K562 (cell line): ENCODE data around the gene SYDE1. TPM values are rescaled to one million over a fixed set of nuclear protein-coding genes. Genes with fewer than 3 reads are reported as not detected.

ENCODE experiments used
- ATAC-seq: fragments of 200-7000 bp; cut with Tn5 transposase; 3 replicates; pipeline ENCODE4 v1.9.1; 2020; ENCODE audit warnings: moderate library complexity
- BruUV-seq: library from RNA; stranded (reverse); fragments of 400-500 nt; replicated peaks from 2 replicates; lab custom pipeline; 2021; lab: Mats Ljungman, UMichigan
- CTCF ChIA-PET: fragments of 300-600 bp; formaldehyde crosslinking; extraction: SDS; loops from one replicate; lab custom pipeline; 2021; ENCODE audit warnings: low intra/inter-chr PET ratio; lab: Yijun Ruan, JAX
- POLR2A ChIA-PET: fragments of 300-600, 350-650 bp; sonication (Branson Sonifier 250); formaldehyde crosslinking; extraction: SDS; loops from one replicate; lab custom pipeline; 2021; ENCODE audit warnings: antibody characterized with exemption, inconsistent platforms; lab: Yijun Ruan, JAX
- DNase-seq, 4 experiments: peaks; one replicate each; pipeline versions ENCODE4 v3.0.0 to v3.0.0-alpha.2; 2011 to 2018; ENCODE audit warnings: low spot score in 3 of 4, mixed read lengths in 3 of 4; ENCODE audit errors: extremely low read depth in 1 of 4
- FAIRE-seq: peaks from 2 replicates; lab custom pipeline; 2011; peaks lifted over from hg19 to GRCh38; lab: Jason Lieb, UNC
- H2AFZ ChIP-seq: 2 replicates; pipeline ENCODE4 v1.6.0; 2011; ENCODE audit warnings: low read depth, low read length, control low read depth, inconsistent platforms
- H3K27ac ChIP-seq: fragments of 200-600 bp; 3 replicates; pipeline ENCODE4 v1.8.0; 2011; ENCODE audit warnings: low read depth, mild to moderate bottlenecking, control low read depth, inconsistent platforms, low read length, moderate library complexity, mixed read lengths; ENCODE audit errors: extremely low read depth
- H3K27me3 ChIP-seq, 2 experiments: fragments of 300-600 bp in 1 of 2; 2 replicates in 1 of 2; 3 replicates in 1 of 2; pipeline versions ENCODE4 v1.6.0 to v1.8.0; 2011; ENCODE audit warnings: inconsistent platforms in 2 of 2, low read length in 2 of 2, mild to moderate bottlenecking in 1 of 2, mixed read lengths in 1 of 2, moderate library complexity in 1 of 2; ENCODE audit not compliant: control insufficient read depth in 2 of 2, insufficient read depth in 2 of 2
- H3K36me3 ChIP-seq: fragments of 300-600 bp; 3 replicates; pipeline ENCODE4 v1.8.0; 2011; ENCODE audit warnings: mild to moderate bottlenecking, low read length, inconsistent platforms; ENCODE audit not compliant: control insufficient read depth, insufficient read depth
- H3K4me1 ChIP-seq, 2 experiments: fragments of 200-600 bp in 1 of 2; replicated peaks in 1 of 2; 2 replicates in 1 of 2; 3 replicates in 1 of 2; pipeline versions ENCODE4 v1.5.1 to v1.8.0; 2011; ENCODE audit warnings: inconsistent platforms in 2 of 2, low read length in 2 of 2, mild to moderate bottlenecking in 1 of 2, mixed read lengths in 1 of 2, moderate library complexity in 1 of 2; ENCODE audit not compliant: control insufficient read depth in 2 of 2, insufficient read depth in 2 of 2
- H3K4me2 ChIP-seq: 2 replicates; pipeline ENCODE4 v1.6.1; 2011; ENCODE audit warnings: low read length, control low read depth, inconsistent platforms, mixed read lengths; ENCODE audit not compliant: insufficient read depth
- H3K4me3 ChIP-seq: fragments of 200-600 bp; sonication (generic), shearing (Covaris generic); 2 replicates; pipeline ENCODE4 v1.5.1; 2016; ENCODE audit warnings: control low read depth, inconsistent platforms
- H3K79me2 ChIP-seq: fragments of 200-600 bp; 3 replicates; pipeline ENCODE4 v1.8.0; 2011; ENCODE audit warnings: low read length, inconsistent platforms; ENCODE audit not compliant: control insufficient read depth, insufficient read depth
- H3K9ac ChIP-seq, 2 experiments: 2 replicates each; pipeline versions ENCODE4 v1.6.0 to v1.6.1; 2011; ENCODE audit warnings: low read depth in 2 of 2, low read length in 2 of 2, control low read depth in 1 of 2, inconsistent platforms in 1 of 2, mild to moderate bottlenecking in 1 of 2, mixed read lengths in 1 of 2; ENCODE audit not compliant: insufficient read depth in 1 of 2
- H3K9me1 ChIP-seq: one replicate; pipeline ENCODE4 v1.6.0; 2011; ENCODE audit warnings: inconsistent platforms, mild to moderate bottlenecking, low read length, moderate library complexity; ENCODE audit not compliant: control insufficient read depth, insufficient read depth
- H3K9me3 ChIP-seq: replicated peaks from 2 replicates; pipeline ENCODE4 v1.5.1; 2011; ENCODE audit warnings: low read depth, low read length, inconsistent platforms; ENCODE audit not compliant: control insufficient read depth, insufficient read depth
- H4K20me1 ChIP-seq: replicated peaks from 2 replicates; pipeline ENCODE4 v1.6.1; 2011; ENCODE audit warnings: low read length, inconsistent platforms, mixed read lengths; ENCODE audit not compliant: control insufficient read depth, insufficient read depth
- ARID2 ChIP-seq: fragments of 450-650 bp; IDR thresholded peaks from 2 replicates; pipeline ENCODE4 v1.6.1; 2017; ENCODE audit warnings: antibody characterized with exemption, mild to moderate bottlenecking
- HNRNPH1 ChIP-seq: fragments of 200-400 bp; formaldehyde crosslinking; optimal IDR thresholded peaks from 2 replicates; pipeline ENCODE3; 2017; ENCODE audit warnings: low read depth, mild to moderate bottlenecking, low read length, moderate library complexity
- NR3C1 ChIP-seq: sonication (generic); formaldehyde crosslinking; IDR thresholded peaks from 2 replicates; pipeline ENCODE4 v1.8.1; 2022; ENCODE audit warnings: missing genetic modification reagents
- RBM39 ChIP-seq: fragments of 200-400 bp; formaldehyde crosslinking; optimal IDR thresholded peaks from 2 replicates; pipeline ENCODE3; 2018; ENCODE audit warnings: low read depth, low read length
- TAL1 ChIP-seq: fragments of 450-650 bp; IDR thresholded peaks from 2 replicates; pipeline ENCODE4 v1.6.1; 2016; ENCODE audit warnings: mild to moderate bottlenecking
- TSHZ1 ChIP-seq: fragments of 250-450 bp; sonication (Bioruptor Pico); IDR thresholded peaks from 2 replicates; pipeline ENCODE4 v1.4.0; 2020; ENCODE audit warnings: mild to moderate bottlenecking, moderate library complexity
- ZEB2 ChIP-seq: fragments of 450-650 bp; IDR thresholded peaks from 2 replicates; pipeline ENCODE4 v1.6.1; 2016
- ZFPM2 ChIP-seq: fragments of 250-450 bp; sonication (Bioruptor Pico); IDR thresholded peaks from 2 replicates; pipeline ENCODE4 v1.5.1; 2022; ENCODE audit warnings: mild to moderate bottlenecking
- ZNF3 ChIP-seq: fragments of 250-450 bp; sonication (Bioruptor Pico); IDR thresholded peaks from 2 replicates; pipeline ENCODE4 v1.5.0; 2021; ENCODE audit warnings: mild to moderate bottlenecking, moderate library complexity
- WGBS: fragments of 100-300 bp; shearing (Covaris generic); methylation state at CpG from one replicate; pipeline ENCODE4 v1.1.6; 2016; ENCODE audit warnings: low coverage, mixed read lengths; ENCODE audit not compliant: insufficient coverage; ENCODE audit errors: missing lambda C conversion rate; 5-methylcytosine and 5-hydroxymethylcytosine counted together
- in situ Hi-C: fragments of 300-500 bp; cut with MboI; formaldehyde crosslinking; loops from 4 replicates; pipeline ENCODE4 v1.15.0; 2018; ENCODE audit warnings: inconsistent platforms, mixed read lengths
- intact Hi-C: fragments of 100-400 bp; cut with micrococcal nuclease; formaldehyde crosslinking; loops from 2 replicates; pipeline ENCODE4 v1.14.2; 2022
- polyA plus RNA-seq, 8 experiments: library from polyadenylated mRNA; depleted of rRNA in 4 of 8; stranded (reverse) in 5 of 8; unstranded in 3 of 8; fragments of >200 nt; fragmentation: Nextera tagmentation in 2 of 8; fragmentation: Illumina TruSeq in 1 of 8; extraction: Ambion mirVana in 2 of 8; extraction: Trizol in 1 of 8; gene quantifications; 2 replicates each; pipeline versions ENCODE4 v1.2.1 to v1.2.3, GENCODE V29; 2011 to 2014; ENCODE audit warnings: inconsistent platforms in 1 of 8, missing spikeins in 1 of 8
- total RNA-seq, 7 experiments: library from RNA; depleted of rRNA in 6 of 7; stranded (reverse); fragments of >200 nt in 6 of 7; fragmentation: Illumina TruSeq in 2 of 7; extraction: Trizol in 2 of 7; gene quantifications; 2 replicates each; pipeline versions ENCODE4 v1.2.1 to v1.2.3, GENCODE V29; 2011 to 2021; ENCODE audit warnings: low replicate concordance in 1 of 7

SYDE1 gene
- total and polyA plus RNA-seq, 9 of the 15 experiments (the other 6 are each of a cell fraction or from before 2014, with no cell fraction given) = 0.04 TPM; not detected in 8

GRCh38 chr19:15155296-15155695 is 48.1 kb downstream of the SYDE1 start (continued):
- TF ChIP-seq NR3C1 (CRISPR knock-in tag) (no peak), TSHZ1 (no peak)

GRCh38 chr19:15156391-15156790 is 49.2 kb downstream of the SYDE1 start:
- peaks cover 4% of the 10 kb centered on the region; the same call in 1 of the 2 replicates for H3K9me3 ChIP-seq
- WGBS = 4% methylated on average over 4 of the region's 4 CpGs
- no peak overlapping the region for H3K4me3 ChIP-seq
- H3K4me2 ChIP-seq = no peak overlapping the region
- TF ChIP-seq TAL1 (no peak), ARID2 (no peak), ZFPM2 (CRISPR knock-in tag) (no peak), ZNF3 (CRISPR knock-in tag) (no peak), ZEB2 (no peak), RBM39 (no peak), HNRNPH1 (no peak)
- H3K4me1 ChIP-seq = peaks cover 0 to 10% of the 10 kb centered on the region in 2 experiments; a peak in 2 of 5 replicates
- no peak overlapping the region for H3K9ac ChIP-seq
- no peak overlapping the region for H3K27ac ChIP-seq
- no peak for FAIRE-seq
- ATAC-seq = no peak
- POLR2A ChIA-PET = no interaction called here
- no peaks in the 10 kb centered on the region for H3K36me3 ChIP-seq
- no peaks in the 10 kb centered on the region for H3K9me1 ChIP-seq
- no peaks in the 10 kb centered on the region for H3K79me2 ChIP-seq
- in situ Hi-C loops (no loop called here), intact Hi-C loops (loop anchor here (10.0 kb wide), 1 partner anchor 272 kb away; the partner anchor contains the start of gene OR7A17)
- DNase-seq = no peak
- no peaks in the 10 kb centered on the region for H4K20me1 ChIP-seq
- CTCF ChIA-PET = no interaction called here
- no peaks in the 10 kb centered on the region; a peak in 1 of 5 replicates for H3K27me3 ChIP-seq
- no TSS peak for BruUV-seq
- H2AFZ ChIP-seq = no peak overlapping the region
